ENCODE measurements around the gene GTF2IRD1.
"Not testable (repeated sequence)": the region's sequence is repeated elsewhere in the genome, so short reads cannot be mapped to it uniquely, and the experiment has no call there.

The GTF2IRD1 gene

GRCh38 chr7:74470504-74470903, 16.8 kb downstream of the GTF2IRD1 start:
- DNase-seq: no peak

- DNase-seq: no peak
Measured at GRCh38 chr7:74473116-74473515, 19.4 kb downstream of the GTF2IRD1 start.

GRCh38 chr7:74474271-74474865, 20.7 kb downstream of the GTF2IRD1 start:
- DNase-seq: no peak

- no peak for DNase-seq
Measured at GRCh38 chr7:74475243-74475986, 21.7 kb downstream of the GTF2IRD1 start.

- no peak for DNase-seq
Measured at GRCh38 chr7:74475987-74476350, 22.3 kb downstream of the GTF2IRD1 start.

- no peak for DNase-seq
Measured at GRCh38 chr7:74476626-74477025, 22.9 kb downstream of the GTF2IRD1 start.

GRCh38 chr7:74478671-74479065, 25.0 kb downstream of the GTF2IRD1 start:
- no peak for DNase-seq

GRCh38 chr7:74479066-74479781, 25.5 kb downstream of the GTF2IRD1 start:
- peak; percentile 42 for DNase-seq

- DNase-seq: peak; percentile 37
Measured at GRCh38 chr7:74479961-74480829, 26.5 kb downstream of the GTF2IRD1 start.

- DNase-seq: no peak
Measured at GRCh38 chr7:74480861-74481417, 27.2 kb downstream of the GTF2IRD1 start.

GRCh38 chr7:74481458-74482196, 27.9 kb downstream of the GTF2IRD1 start:
- DNase-seq: no peak

- DNase-seq: no peak
Measured at GRCh38 chr7:74482197-74482467, 28.4 kb downstream of the GTF2IRD1 start.

- no peak for DNase-seq
Measured at GRCh38 chr7:74482629-74483401, 29.1 kb downstream of the GTF2IRD1 start.

- DNase-seq: peak; percentile 82
Measured at GRCh38 chr7:74483402-74484336, 30.0 kb downstream of the GTF2IRD1 start.

GRCh38 chr7:74485611-74486010, 31.9 kb downstream of the GTF2IRD1 start:
- no peak for DNase-seq

GRCh38 chr7:74488518-74489030, 34.9 kb downstream of the GTF2IRD1 start:
- DNase-seq: not testable (repeated sequence)

- no peak for DNase-seq
Measured at GRCh38 chr7:74489997-74490945, 36.6 kb downstream of the GTF2IRD1 start.

- DNase-seq: not testable (repeated sequence)
Measured at GRCh38 chr7:74491490-74491889, 37.8 kb downstream of the GTF2IRD1 start.

GRCh38 chr7:74493295-74493694, 39.6 kb downstream of the GTF2IRD1 start:
- DNase-seq: no peak
